Endodermal cell (in vitro differentiated cells): ENCODE data around the gene P4HB. TPM values are rescaled to one million over a fixed set of nuclear protein-coding genes. Genes with fewer than 3 reads are reported as not detected.

Experiments
- DNase-seq: peaks from one replicate; pipeline ENCODE4 v3.0.0-alpha.2; 2017
- H3K27ac ChIP-seq: 2 replicates; pipeline ENCODE4 v1.5.1; 2013; ENCODE audit warnings: mild to moderate bottlenecking, low read depth, low read length, moderate library complexity
- H3K27me3 ChIP-seq: 2 replicates; pipeline ENCODE4 v1.6.1; 2013; ENCODE audit warnings: mild to moderate bottlenecking, low read length, moderate library complexity; ENCODE audit not compliant: insufficient read depth, control insufficient read depth, poor library complexity, severe bottlenecking
- H3K36me3 ChIP-seq: 2 replicates; pipeline ENCODE4 v1.7.0; 2013; ENCODE audit warnings: mild to moderate bottlenecking, low read length, moderate library complexity; ENCODE audit not compliant: control insufficient read depth, insufficient read depth
- H3K4me1 ChIP-seq: one replicate; pipeline ENCODE4 v1.7.0; 2013; ENCODE audit warnings: low read length; ENCODE audit not compliant: control insufficient read depth, insufficient read depth
- H3K4me3 ChIP-seq: 2 replicates; pipeline ENCODE4 v1.5.1; 2013; ENCODE audit warnings: mild to moderate bottlenecking, low read length, moderate library complexity
- H3K9ac ChIP-seq: 2 replicates; pipeline ENCODE4 v1.6.1; 2013; ENCODE audit warnings: mild to moderate bottlenecking, low read length, moderate library complexity; ENCODE audit not compliant: poor library complexity, severe bottlenecking; ENCODE audit errors: extremely low read depth
- H3K9me3 ChIP-seq: 2 replicates; pipeline ENCODE4 v1.6.1; 2013; ENCODE audit warnings: mild to moderate bottlenecking, low read length, moderate library complexity; ENCODE audit not compliant: control insufficient read depth
- H3K27ac Mint-ChIP-seq: 2 replicates; pipeline ENCODE4 v1.8.0; 2020; ENCODE audit warnings: mixed read lengths
- H3K27me3 Mint-ChIP-seq: 2 replicates; pipeline ENCODE4 v1.8.0; 2021; ENCODE audit warnings: mild to moderate bottlenecking, mixed read lengths; ENCODE audit not compliant: insufficient read depth
- H3K36me3 Mint-ChIP-seq: 2 replicates; pipeline ENCODE4 v1.8.0; 2020; ENCODE audit warnings: low read depth, mixed read lengths
- H3K4me1 Mint-ChIP-seq: 2 replicates; pipeline ENCODE4 v1.8.0; 2020; ENCODE audit warnings: mixed read lengths
- H3K4me3 Mint-ChIP-seq: 2 replicates; pipeline ENCODE4 v1.8.0; 2020; ENCODE audit warnings: mild to moderate bottlenecking, moderate library complexity, mixed read lengths
- H3K9me3 Mint-ChIP-seq: 2 replicates; pipeline ENCODE4 v1.8.0; 2020; ENCODE audit warnings: mild to moderate bottlenecking, mixed read lengths
- CTCF ChIP-seq: fragments of 200-600 bp; sonication (generic); conservative IDR thresholded peaks from 2 replicates; pipeline ENCODE4 v1.5.0; 2021; ENCODE audit warnings: antibody characterized with exemption, mild to moderate bottlenecking
- WGBS, 2 experiments: methylation state at CpG; one replicate each; pipeline versions ENCODE4 v1.1.5 to v1.1.7; 2013; ENCODE audit warnings: missing lambda C conversion rate in 2 of 2, mixed read lengths in 1 of 2; ENCODE audit not compliant: insufficient coverage in 1 of 2, insufficient read length in 1 of 2; 5-methylcytosine and 5-hydroxymethylcytosine counted together
- total RNA-seq, 2 donors: library from RNA; stranded (reverse); fragmentation: NEBNext Ultra II Directional in 1 of 2; extraction: Animal tissue kit (Norgen Biotek cat#: 25700) in 1 of 2; gene quantifications; 2 replicates in 1 of 2; 3 replicates in 1 of 2; pipeline ENCODE4 v1.2.1, GENCODE V29; 2021

P4HB gene
- total RNA-seq, 2 donors from 2014 or later, result 493 to 535 TPM

GRCh38 chr17:81902023-81902652, 41.8 kb upstream of the P4HB start, which contains the start of gene NPB:
TSS of gene NPB (plus strand) at chr17:81902238. CDS start at chr17:81902278, 40 bp downstream.
- Histone ChIP-seq H3K27me3 (peaks cover 10% of the 10 kb centered on the region), H3K36me3 (peaks cover 32% of the 10 kb centered on the region), H3K4me1 (no peaks in the 10 kb centered on the region), H3K4me3 (no peak within 1 kb of the TSS), H3K9me3 (no peaks in the 10 kb centered on the region), H3K9ac (no peak within 1 kb of the TSS), H3K27ac (no peak within 1 kb of the TSS)
- Mint-ChIP-seq H3K27me3 (peaks cover 11% of the 10 kb centered on the region), H3K27ac (no peak within 1 kb of the TSS), H3K36me3 (peaks cover 26% of the 10 kb centered on the region), H3K4me1 (no peaks in the 10 kb centered on the region), H3K9me3 (no peaks in the 10 kb centered on the region), H3K4me3 (peak within 1 kb of the TSS; percentile 9)
- WGBS, 2 experiments, result 9 to 20% methylated on average over 10 to 79 of the region's 79 CpGs
- peak; percentile 82 for DNase-seq
- no peak for TF ChIP-seq CTCF

- Histone ChIP-seq H3K4me3 (no peak overlapping the region), H3K36me3 (peaks cover 30% of the 10 kb centered on the region), H3K27me3 (peaks cover 10% of the 10 kb centered on the region), H3K9ac (no peak overlapping the region), H3K4me1 (no peaks in the 10 kb centered on the region), H3K9me3 (no peaks in the 10 kb centered on the region), H3K27ac (no peak overlapping the region)
- H3K27me3 Mint-ChIP-seq, result peaks cover 11% of the 10 kb centered on the region
- no peaks in the 10 kb centered on the region for H3K9me3 Mint-ChIP-seq
- H3K27ac Mint-ChIP-seq, result no peak overlapping the region
- no peak for TF ChIP-seq CTCF
- peaks cover 22% of the 10 kb centered on the region for H3K36me3 Mint-ChIP-seq
- peak overlapping the region; percentile 9 for H3K4me3 Mint-ChIP-seq
- DNase-seq, result no peak
- no peaks in the 10 kb centered on the region for H3K4me1 Mint-ChIP-seq
- WGBS, 2 experiments, result 60 to 88% methylated on average over 9 to 21 of the region's 21 CpGs
Measured at GRCh38 chr17:81901167-81902022, 41.1 kb upstream of the P4HB start.

GRCh38 chr17:81900181-81900820, 40.0 kb upstream of the P4HB start:
- peaks cover 11% of the 10 kb centered on the region for H3K27me3 Mint-ChIP-seq
- H3K27me3 ChIP-seq, result peaks cover 10% of the 10 kb centered on the region
- no peak overlapping the region for H3K4me3 Mint-ChIP-seq
- no peaks in the 10 kb centered on the region for H3K9me3 ChIP-seq
- no peak overlapping the region for H3K27ac Mint-ChIP-seq
- TF ChIP-seq CTCF, result no peak
- H3K27ac ChIP-seq, result no peak overlapping the region
- H3K4me3 ChIP-seq, result no peak overlapping the region
- H3K36me3 Mint-ChIP-seq, result peaks cover 27% of the 10 kb centered on the region
- H3K9ac ChIP-seq, result no peak overlapping the region
- peaks cover 29% of the 10 kb centered on the region for H3K36me3 ChIP-seq
- H3K4me1 ChIP-seq, result no peaks in the 10 kb centered on the region
- H3K4me1 Mint-ChIP-seq, result no peaks in the 10 kb centered on the region
- no peaks in the 10 kb centered on the region for H3K9me3 Mint-ChIP-seq
- WGBS, 2 experiments, result 89 to 92% methylated on average over 18 of the region's 18 CpGs
- no peak for DNase-seq
